Measurements from ENCODE around the gene PIK3CA. TPM values are rescaled to one million over a fixed set of nuclear protein-coding genes. Genes with fewer than 3 reads are reported as not detected.

The PIK3CA gene
- total and polyA plus RNA-seq, 12 donors, result 4.0 to 35.3 (median 22.5) TPM

DNA sequence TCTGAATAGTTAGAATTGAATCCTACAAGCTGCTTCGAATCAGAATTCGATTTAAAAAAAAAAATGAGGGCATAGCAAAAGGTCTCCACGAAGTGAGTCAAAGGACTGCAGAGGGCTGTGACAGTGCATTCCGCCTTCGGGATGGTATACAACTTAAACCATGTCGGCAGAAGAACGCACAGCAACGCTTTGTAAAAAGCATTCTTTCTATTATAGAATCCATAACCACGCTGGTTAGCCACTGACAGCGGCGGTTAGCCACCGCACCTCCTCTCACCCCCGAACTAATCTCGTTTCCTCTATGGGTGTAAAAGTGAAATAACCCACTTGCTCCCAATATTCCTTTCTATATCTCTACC lies 664 bp upstream of the PIK3CA start:
- TF ChIP-seq, protein P1, sequence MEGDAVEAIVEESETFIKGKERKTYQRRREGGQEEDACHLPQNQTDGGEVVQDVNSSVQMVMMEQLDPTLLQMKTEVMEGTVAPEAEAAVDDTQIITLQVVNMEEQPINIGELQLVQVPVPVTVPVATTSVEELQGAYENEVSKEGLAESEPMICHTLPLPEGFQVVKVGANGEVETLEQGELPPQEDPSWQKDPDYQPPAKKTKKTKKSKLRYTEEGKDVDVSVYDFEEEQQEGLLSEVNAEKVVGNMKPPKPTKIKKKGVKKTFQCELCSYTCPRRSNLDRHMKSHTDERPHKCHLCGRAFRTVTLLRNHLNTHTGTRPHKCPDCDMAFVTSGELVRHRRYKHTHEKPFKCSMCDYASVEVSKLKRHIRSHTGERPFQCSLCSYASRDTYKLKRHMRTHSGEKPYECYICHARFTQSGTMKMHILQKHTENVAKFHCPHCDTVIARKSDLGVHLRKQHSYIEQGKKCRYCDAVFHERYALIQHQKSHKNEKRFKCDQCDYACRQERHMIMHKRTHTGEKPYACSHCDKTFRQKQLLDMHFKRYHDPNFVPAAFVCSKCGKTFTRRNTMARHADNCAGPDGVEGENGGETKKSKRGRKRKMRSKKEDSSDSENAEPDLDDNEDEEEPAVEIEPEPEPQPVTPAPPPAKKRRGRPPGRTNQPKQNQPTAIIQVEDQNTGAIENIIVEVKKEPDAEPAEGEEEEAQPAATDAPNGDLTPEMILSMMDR (IDR thresholded peaks at IDR 0.05), result peak in 3 of 9 donors; percentile 0 to 4 (median 2)
- H3K4me1 ChIP-seq, result peaks cover 2 to 36% (median 30%) of the 10 kb centered on the region in 9 donors
- H3K27me3 ChIP-seq, result no peaks in the 10 kb centered on the region
- H3K4me3 ChIP-seq, result peak overlapping the region; percentile 59 to 97 (median 88)
- peak overlapping the region; percentile 87 to 99 (median 98) for H3K27ac ChIP-seq
- DNase-seq (peak in 1 of 2 donors; percentile 21), ATAC-seq (peak in 7 of 8 donors; percentile 3 to 47 (median 33))
- no peaks in the 10 kb centered on the region for H3K9me3 ChIP-seq
- intact Hi-C loops (cut with DNase I), result loop anchor here (1.0 to 10.0 kb wide), 16 partner anchors 35 to 410 kb away; partner anchors contain the start of genes ZMAT3 (in 1 of the 10) and ZNF639 (in 1 of the 10)
- no peaks in the 10 kb centered on the region for H3K36me3 ChIP-seq
- whole genome bisulfite sequencing, 2 donors, result 0% methylated on average over 14 of the region's 14 CpGs

DNA sequence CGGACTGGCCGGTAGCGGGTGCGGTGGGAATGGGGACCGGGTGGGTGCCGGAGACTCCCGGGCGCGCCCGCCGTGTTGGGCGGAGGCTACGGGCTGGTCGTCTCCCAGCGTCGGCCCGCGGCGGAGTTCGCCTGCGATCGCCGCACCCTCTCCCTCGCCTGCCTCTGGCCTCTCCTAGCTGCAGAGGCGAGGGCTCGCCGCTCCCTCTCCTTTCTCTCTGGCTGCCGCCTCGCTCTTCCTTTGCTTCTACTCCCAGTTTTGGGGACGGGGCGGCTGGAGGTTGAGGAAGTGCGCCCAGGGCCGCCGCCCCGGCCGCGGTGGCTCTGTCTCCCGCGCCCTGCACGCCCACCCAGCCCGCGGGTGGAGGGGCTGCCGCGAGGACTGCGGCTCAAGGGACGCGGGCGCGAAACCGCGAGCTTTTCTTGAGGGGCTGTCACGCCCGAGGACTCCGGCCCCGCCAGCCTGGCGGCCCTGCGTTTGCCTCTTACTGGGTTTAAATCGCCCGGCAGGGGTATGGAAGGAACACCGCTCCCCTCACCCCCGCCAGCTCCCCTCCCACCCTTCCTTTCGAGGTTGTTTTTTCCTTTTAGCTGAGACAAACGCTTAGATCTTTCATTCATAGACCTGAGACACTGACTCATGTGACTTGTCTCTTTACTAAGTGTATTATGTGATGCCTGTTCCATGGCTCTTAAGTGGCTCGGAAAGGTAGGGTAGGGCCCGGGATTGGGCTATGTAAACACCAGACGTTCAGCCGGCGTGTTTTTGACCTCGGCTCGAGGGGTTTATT lies 654 bp downstream of the PIK3CA start:
- Histone ChIP-seq H3K4me3 (peak overlapping the region; percentile 75 to 97 (median 88)), H3K9me3 (no peaks in the 10 kb centered on the region), H3K36me3 (no peaks in the 10 kb centered on the region), H3K4me1 (peaks cover 2 to 41% (median 34%) of the 10 kb centered on the region in 9 donors), H3K27me3 (no peaks in the 10 kb centered on the region), H3K27ac (peak overlapping the region; percentile 94 to 99 (median 98))
- peak; percentile 3 to 60 (median 24) for ATAC-seq
- TF ChIP-seq, protein P1 (IDR thresholded peaks at IDR 0.05), result peak in 1 of 9 donors; percentile 3
- DNase-seq, result peak; percentile 29 to 59
- intact Hi-C loops (cut with DNase I), result loop anchor here in 9 of 10 donors (2.0 to 10.0 kb wide), 13 partner anchors 33 to 408 kb away; partner anchors contain the start of genes ZNF639 (in 3 of the 9) and ZMAT3 (in 1 of the 9)
- WGBS, 2 donors, result 0 to 1% methylated on average over 66 to 70 of the region's 70 CpGs

DNA sequence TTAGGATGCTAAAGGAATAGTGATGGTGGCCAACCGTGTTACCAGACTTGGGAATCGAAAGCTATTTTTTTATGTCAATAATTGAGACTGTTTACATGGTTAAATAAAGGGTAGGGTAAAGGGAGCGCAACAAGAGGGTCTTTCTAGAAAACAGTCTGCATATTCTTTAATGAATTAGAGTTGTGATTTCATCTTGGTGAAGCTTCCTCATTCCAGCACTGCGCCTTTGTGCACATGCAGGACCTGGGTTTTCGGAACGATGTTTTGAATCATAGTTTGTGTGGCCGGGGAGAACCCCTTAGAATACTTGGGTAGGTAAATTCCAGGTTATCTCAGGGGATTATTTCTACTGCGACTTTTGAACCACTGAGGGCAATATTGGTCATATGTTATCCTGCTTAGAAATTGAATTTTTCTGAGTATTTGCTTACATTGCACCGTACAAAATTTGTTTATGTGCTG lies 1.3 kb downstream of the PIK3CA start:
- DNase-seq (no peak), ATAC-seq (no peak)
- WGBS, 2 donors, result 1% methylated on average over 9 of the region's 9 CpGs
- Histone ChIP-seq H3K27me3 (no peaks in the 10 kb centered on the region), H3K9me3 (no peaks in the 10 kb centered on the region), H3K4me3 (peak overlapping the region; percentile 75 to 97 (median 88)), H3K4me1 (peaks cover 2 to 41% (median 34%) of the 10 kb centered on the region in 9 donors), H3K27ac (peak overlapping the region; percentile 94 to 99 (median 98)), H3K36me3 (no peaks in the 10 kb centered on the region)
- TF ChIP-seq, protein P1 (IDR thresholded peaks at IDR 0.05), result no peak
- intact Hi-C loops (cut with DNase I), result loop anchor here in 9 of 10 donors (2.0 to 10.0 kb wide), 13 partner anchors 33 to 408 kb away; partner anchors contain the start of genes ZNF639 (in 3 of the 9) and ZMAT3 (in 1 of the 9)

DNA sequence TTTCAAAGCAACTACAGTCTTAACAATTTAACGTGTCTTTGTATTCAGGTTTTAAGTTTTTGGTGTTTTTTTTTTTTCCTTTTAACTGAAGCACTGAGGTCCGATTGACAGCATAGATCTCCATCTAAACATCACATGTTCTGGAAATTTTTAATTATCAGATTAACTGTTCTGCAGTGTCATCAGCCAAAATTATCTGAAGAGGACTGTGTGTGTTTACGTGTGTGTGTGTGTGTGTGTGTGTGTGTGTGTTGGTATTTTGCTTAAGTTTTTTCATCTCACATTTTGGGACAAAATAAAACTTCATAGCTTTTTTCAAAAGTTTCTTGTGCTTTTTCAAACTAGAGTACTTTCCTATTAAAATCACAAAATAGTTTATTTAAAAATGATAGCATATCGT lies 1.8 kb downstream of the PIK3CA start:
- H3K4me3 ChIP-seq, result peak overlapping the region; percentile 75 to 97 (median 88)
- H3K9me3 ChIP-seq, result no peaks in the 10 kb centered on the region
- peak overlapping the region in 9 of 10 donors; percentile 94 to 99 (median 98) for H3K27ac ChIP-seq
- no peak for DNase-seq
- no peak for ATAC-seq
- H3K4me1 ChIP-seq, result peaks cover 2 to 41% (median 36%) of the 10 kb centered on the region in 9 donors
- 22 to 25% methylated on average over 4 of the region's 4 CpGs for WGBS, 2 donors
- intact Hi-C loops (cut with DNase I), result loop anchor here in 9 of 10 donors (2.0 to 10.0 kb wide), 13 partner anchors 32 to 407 kb away; partner anchors contain the start of genes ZNF639 (in 3 of the 9) and ZMAT3 (in 1 of the 9)
- H3K27me3 ChIP-seq, result no peaks in the 10 kb centered on the region
- no peaks in the 10 kb centered on the region for H3K36me3 ChIP-seq
- TF ChIP-seq, protein P1 (IDR thresholded peaks at IDR 0.05), result no peak
